GM15510 (cell line): Measurements from ENCODE around the gene CDKN2D.
A peak's percentile ranks its signal among the peaks of the same experiment; 100 is the strongest.

Source experiments
- POLR2A ChIP-seq: IDR thresholded peaks from 3 replicates; pipeline ENCODE4 v1.6.1; 2011; ENCODE audit warnings: borderline replicate concordance; ENCODE audit not compliant: insufficient read length; ENCODE audit errors: extremely low read depth

The CDKN2D gene

GRCh38 chr19:10593148-10593547 is 24.4 kb upstream of the CDKN2D start:
- TF ChIP-seq POLR2A: no peak

- TF ChIP-seq POLR2A: no peak
Measured at GRCh38 chr19:10587839-10588150, 19.0 kb upstream of the CDKN2D start.

- no peak for TF ChIP-seq POLR2A
Measured at GRCh38 chr19:10587022-10587838, 18.5 kb upstream of the CDKN2D start, which contains the start of gene AP1M2. Gene AP1M2, minus strand, starts transcription at chr19:10587312. Its CDS starts 81 bp downstream, at chr19:10587231.

GRCh38 chr19:10586396-10586795 is 17.6 kb upstream of the CDKN2D start:
- no peak for TF ChIP-seq POLR2A

- no peak for TF ChIP-seq POLR2A
Measured at GRCh38 chr19:10583036-10583776, 14.4 kb upstream of the CDKN2D start.

GRCh38 chr19:10582091-10582490 is 13.3 kb upstream of the CDKN2D start:
- no peak for TF ChIP-seq POLR2A

- no peak for TF ChIP-seq POLR2A
Measured at GRCh38 chr19:10580979-10581631, 12.3 kb upstream of the CDKN2D start.

GRCh38 chr19:10577951-10578350 is 9.2 kb upstream of the CDKN2D start:
- no peak for TF ChIP-seq POLR2A

- no peak for TF ChIP-seq POLR2A
Measured at GRCh38 chr19:10575011-10575716, 6.4 kb upstream of the CDKN2D start.

GRCh38 chr19:10574462-10574861 is 5.7 kb upstream of the CDKN2D start:
- no peak for TF ChIP-seq POLR2A

GRCh38 chr19:10568062-10568825 is 535 bp downstream of the CDKN2D start:
- no peak for TF ChIP-seq POLR2A

GRCh38 chr19:10567656-10568055 is 1.1 kb downstream of the CDKN2D start:
- no peak for TF ChIP-seq POLR2A

GRCh38 chr19:10566658-10567410 is 1.9 kb downstream of the CDKN2D start:
- peak; percentile 25 for TF ChIP-seq POLR2A

- no peak for TF ChIP-seq POLR2A
Measured at GRCh38 chr19:10566408-10566657, 2.4 kb downstream of the CDKN2D start.
